Left renal pelvis (tissue), 4 donors: ENCODE measurements around the gene HIF1AN. TPM values are rescaled to one million over a fixed set of nuclear protein-coding genes. Genes with fewer than 3 reads are reported as not detected.

Experiments used
- polyA plus RNA-seq, 4 donors: library from polyadenylated mRNA; unstranded; fragments of 120-200 nt; gene quantifications; one replicate each; pipeline ENCODE4 v1.2.1, GENCODE V29; 2013; ENCODE audit not compliant: insufficient read length in 4 of 4

The HIF1AN gene
- polyA plus RNA-seq, 4 donors, result 31.3 to 41.7 (median 39.3) TPM

Other genes starting within 250 kb of the HIF1AN start
- gene BLOC1S2, start 249.3 kb upstream of the HIF1AN start, polyA plus RNA-seq, result 10 to 100 TPM; 30.3 to 49.8 (median 40.4) TPM
- under 1 TPM in 3 of 4 donors, not detected in 1; 0.29 to 0.93 (median 0.44) TPM for gene PKD2L1, start 205.7 kb upstream of the HIF1AN start, polyA plus RNA-seq
- gene SCD, start 188.7 kb upstream of the HIF1AN start, polyA plus RNA-seq, result 10 to 100 TPM; 36.9 to 53.9 (median 45.5) TPM
- under 1 TPM; 0.63 to 0.99 (median 0.79) TPM for gene WNT8B, start 72.9 kb upstream of the HIF1AN start, polyA plus RNA-seq
- 10 to 100 TPM; 13.3 to 29.2 (median 19.0) TPM for gene SEC31B, start 16.1 kb upstream of the HIF1AN start, polyA plus RNA-seq
- 100 to 1,000 TPM; 119 to 211 (median 156) TPM for gene NDUFB8, start 6.1 kb upstream of the HIF1AN start, polyA plus RNA-seq
- gene PAX2, start 209.6 kb downstream of the HIF1AN start, polyA plus RNA-seq, result 100 to 1,000 TPM in 3 of 4 donors, 10 to 100 TPM in 1; 20.2 to 237 (median 161) TPM